SIG-M5 treated with dmso at 0.1 percent for 504 hours (cell line): ENCODE results near the gene CFAP97D2.
"Not testable (repeated sequence)": the region's sequence is repeated elsewhere in the genome, so short reads cannot be mapped to it uniquely, and the experiment has no call there.

Experiments
- DNase-seq: peaks from one replicate; lab custom pipeline; 2025; ENCODE audit not compliant: unreplicated experiment; lab: John Stamatoyannopoulos, UW

CFAP97D2 gene

GRCh38 chr13:114143806-114144605 lies 35.1 kb upstream of the CFAP97D2 start:
- no peak for DNase-seq

GRCh38 chr13:114144606-114145244 lies 34.3 kb upstream of the CFAP97D2 start:
- DNase-seq, result no peak

- DNase-seq, result no peak
These were observed 33.8 kb upstream of the CFAP97D2 start for GRCh38 chr13:114145256-114145655.

- DNase-seq, result no peak
These were observed 33.3 kb upstream of the CFAP97D2 start for GRCh38 chr13:114145722-114146121.

GRCh38 chr13:114146173-114146572 lies 32.9 kb upstream of the CFAP97D2 start:
- DNase-seq, result no peak

GRCh38 chr13:114146629-114147028 lies 32.4 kb upstream of the CFAP97D2 start:
- DNase-seq, result no peak

- no peak for DNase-seq
These were observed 31.1 kb upstream of the CFAP97D2 start for GRCh38 chr13:114147803-114148520.

GRCh38 chr13:114148521-114148855 lies 30.6 kb upstream of the CFAP97D2 start:
- no peak for DNase-seq

GRCh38 chr13:114148886-114149285 lies 30.2 kb upstream of the CFAP97D2 start:
- not testable (repeated sequence) for DNase-seq

- DNase-seq, result no peak
These were observed 29.0 kb upstream of the CFAP97D2 start for GRCh38 chr13:114149774-114150740.

GRCh38 chr13:114151031-114151430 lies 28.0 kb upstream of the CFAP97D2 start:
- DNase-seq, result no peak

- DNase-seq, result no peak
These were observed 27.3 kb upstream of the CFAP97D2 start for GRCh38 chr13:114151565-114152284.

- no peak for DNase-seq
These were observed 26.8 kb upstream of the CFAP97D2 start for GRCh38 chr13:114152285-114152645.

- no peak for DNase-seq
These were observed 26.2 kb upstream of the CFAP97D2 start for GRCh38 chr13:114152831-114153371.

GRCh38 chr13:114153485-114154080 lies 25.5 kb upstream of the CFAP97D2 start:
- no peak for DNase-seq

- no peak for DNase-seq
These were observed 24.6 kb upstream of the CFAP97D2 start for GRCh38 chr13:114154476-114154875.

GRCh38 chr13:114155320-114155719 lies 23.7 kb upstream of the CFAP97D2 start:
- DNase-seq, result no peak

GRCh38 chr13:114155926-114156883 lies 22.9 kb upstream of the CFAP97D2 start:
- DNase-seq, result no peak
